ENCODE measurements around the gene MRPL4. TPM values are rescaled to one million over a fixed set of nuclear protein-coding genes. Genes with fewer than 3 reads are reported as not detected.

MRPL4 gene
- total RNA-seq, 1 experiment from 2014 or later: 99.3 TPM

DNA sequence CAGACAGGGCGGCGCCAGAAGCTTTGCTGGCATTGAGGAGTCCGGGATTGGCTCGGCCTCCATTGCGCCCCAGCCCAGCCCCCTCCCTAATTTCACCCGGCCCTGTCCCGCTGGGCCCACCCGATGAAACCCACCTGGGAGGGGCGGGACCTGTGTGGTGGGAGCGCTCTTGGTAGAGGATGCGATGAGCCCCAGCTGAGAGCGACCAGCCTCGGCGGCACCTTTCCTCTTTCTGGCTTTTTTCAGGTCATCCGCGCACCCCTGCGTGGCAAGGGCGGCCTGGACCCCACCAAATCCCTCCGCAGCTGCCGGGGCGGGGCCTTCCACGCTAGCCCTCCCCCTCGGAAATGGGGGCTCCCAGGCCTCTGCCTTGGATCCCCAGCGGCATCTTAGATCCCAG is 57.4 kb downstream of the MRPL4 start, which contains the start of gene ZGLP1:
Gene ZGLP1, minus strand, starts transcription at position 393 of the 400 bp plus-strand sequence.
- Histone ChIP-seq H3K14ac (ENCODE audit: insufficient read depth, low read length) (no peak within 1 kb of the TSS), H2BK5ac (ENCODE audit: insufficient read length, low read length) (no peak within 1 kb of the TSS), H3K23me2 (ENCODE audit: insufficient read length, low read depth, low read length, poor library complexity, severe bottlenecking) (no peaks in the 10 kb centered on the region), H2BK12ac (ENCODE audit: insufficient read length, low read depth, low read length) (no peak within 1 kb of the TSS), H2AFZ (ENCODE audit: low read length) (no peak within 1 kb of the TSS), H2BK20ac (ENCODE audit: low read depth, low read length, poor library complexity, severe bottlenecking) (no peak within 1 kb of the TSS), H3K79me1 (ENCODE audit: insufficient read depth, low read depth, low read length, poor library complexity, severe bottlenecking) (no peaks in the 10 kb centered on the region), H2BK15ac (ENCODE audit: low read depth, low read length) (no peak within 1 kb of the TSS), H3K23ac (ENCODE audit: insufficient read length, low read depth, low read length) (no peak within 1 kb of the TSS), H3K4ac (ENCODE audit: low read depth, low read length) (no peak within 1 kb of the TSS), H4K20me1 (ENCODE audit: control insufficient read depth, insufficient read depth, insufficient read length) (no peaks in the 10 kb centered on the region), H3K27me3 (ENCODE audit: insufficient read depth, low read length) (no peaks in the 10 kb centered on the region), H2BK120ac (ENCODE audit: low read depth, low read length, poor library complexity, severe bottlenecking) (no peak within 1 kb of the TSS), H3K27ac (ENCODE audit: insufficient read length, low read depth, low read length) (no peak within 1 kb of the TSS), H3K9ac (ENCODE audit: extremely low read depth, insufficient read length, low read length) (no peak within 1 kb of the TSS), H2AK5ac (ENCODE audit: insufficient read length, low read length) (no peak within 1 kb of the TSS), H3T11ph (ENCODE audit: low read length) (no peak within 1 kb of the TSS), H4K5ac (ENCODE audit: insufficient read length, low read depth, low read length) (no peak within 1 kb of the TSS), H3K9me3 (ENCODE audit: control insufficient read depth, low read depth, low read length) (no peaks in the 10 kb centered on the region), H4K91ac (ENCODE audit: insufficient read length, low read depth, low read length) (no peak within 1 kb of the TSS), H3K4me2 (ENCODE audit: insufficient read depth, insufficient read length, low read length) (no peak within 1 kb of the TSS), H3K4me1 (ENCODE audit: insufficient read depth, low read length) (no peaks in the 10 kb centered on the region), H3K79me2 (ENCODE audit: insufficient read depth, low read length) (no peaks in the 10 kb centered on the region), H4K8ac (replicated peaks; ENCODE audit: insufficient read length, low read depth, low read length) (no peak within 1 kb of the TSS), H3K18ac (ENCODE audit: insufficient read length, low read depth, low read length) (no peak within 1 kb of the TSS), H3K56ac (ENCODE audit: insufficient read length, low read depth, low read length) (no peak within 1 kb of the TSS)
- Mint-ChIP-seq H3K9me3 (no peaks in the 10 kb centered on the region), H3K27me3 (ENCODE audit: low read depth) (no peaks in the 10 kb centered on the region), H3K4me1 (peaks cover 1 to 5% of the 10 kb centered on the region in 2 experiments; a peak in 1 of 4 replicates), H3K4me3 (no peak within 1 kb of the TSS; a peak in 1 of 5 replicates), H3K27ac (no peak within 1 kb of the TSS; a peak in 1 of 7 replicates), H3K36me3 (ENCODE audit: insufficient read depth in 1 of 3, low read depth in 3 of 3) (peaks cover 0 to 16% (median 9%) of the 10 kb centered on the region in 3 experiments; a peak in 4 of 7 replicates)
- TF ChIP-seq, protein P1, sequence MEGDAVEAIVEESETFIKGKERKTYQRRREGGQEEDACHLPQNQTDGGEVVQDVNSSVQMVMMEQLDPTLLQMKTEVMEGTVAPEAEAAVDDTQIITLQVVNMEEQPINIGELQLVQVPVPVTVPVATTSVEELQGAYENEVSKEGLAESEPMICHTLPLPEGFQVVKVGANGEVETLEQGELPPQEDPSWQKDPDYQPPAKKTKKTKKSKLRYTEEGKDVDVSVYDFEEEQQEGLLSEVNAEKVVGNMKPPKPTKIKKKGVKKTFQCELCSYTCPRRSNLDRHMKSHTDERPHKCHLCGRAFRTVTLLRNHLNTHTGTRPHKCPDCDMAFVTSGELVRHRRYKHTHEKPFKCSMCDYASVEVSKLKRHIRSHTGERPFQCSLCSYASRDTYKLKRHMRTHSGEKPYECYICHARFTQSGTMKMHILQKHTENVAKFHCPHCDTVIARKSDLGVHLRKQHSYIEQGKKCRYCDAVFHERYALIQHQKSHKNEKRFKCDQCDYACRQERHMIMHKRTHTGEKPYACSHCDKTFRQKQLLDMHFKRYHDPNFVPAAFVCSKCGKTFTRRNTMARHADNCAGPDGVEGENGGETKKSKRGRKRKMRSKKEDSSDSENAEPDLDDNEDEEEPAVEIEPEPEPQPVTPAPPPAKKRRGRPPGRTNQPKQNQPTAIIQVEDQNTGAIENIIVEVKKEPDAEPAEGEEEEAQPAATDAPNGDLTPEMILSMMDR (conservative IDR thresholded peaks at IDR 0.05): no peak
- DNase-seq: no peak
- WGBS (ENCODE audit: extremely low coverage, insufficient read length, low lambda C conversion rate): no CpG with 5 or more reads among the region's 24 CpGs

Small RNAs within 50 kb of the gene (microRNA-seq; reads per million reads assigned to microRNA genes)
- gene MIR4322 (ENCODE audit: borderline microRNAs expressed): not detected

Other genes with a start within 250 kb of the MRPL4 start
- gene COL5A3, start 241.7 kb upstream of the MRPL4 start, total RNA-seq (2021): 0.70 and 0.72 TPM in 2 replicates
- gene RDH8, start 238.7 kb upstream of the MRPL4 start, total RNA-seq (2021): 0.13 TPM in 1 of 2 replicates, not detected in the other
- gene SHFL, start 165.9 kb upstream of the MRPL4 start, total RNA-seq (2021): 20.0 and 21.1 TPM in 2 replicates
- 0.18 and 0.26 TPM in 2 replicates for gene ANGPTL6, start 149.5 kb upstream of the MRPL4 start, total RNA-seq (2021)
- 150 and 157 TPM in 2 replicates for gene PPAN, start 145.9 kb upstream of the MRPL4 start, total RNA-seq (2021)
- 60.6 and 63.7 TPM in 2 replicates for gene P2RY11, start 140.5 kb upstream of the MRPL4 start, total RNA-seq (2021)
- 290 and 296 TPM in 2 replicates for gene EIF3G, start 132.3 kb upstream of the MRPL4 start, total RNA-seq (2021)
- 206 and 227 TPM in 2 replicates for gene DNMT1, start 57.3 kb upstream of the MRPL4 start, total RNA-seq (2021)
- gene S1PR2, start 20.9 kb upstream of the MRPL4 start, total RNA-seq (2021): 11.5 and 12.8 TPM in 2 replicates
- gene ICAM1, start 18.9 kb downstream of the MRPL4 start, total RNA-seq (2021): 2.1 and 2.3 TPM in 2 replicates
- 1.1 TPM in 2 replicates for gene ICAM4, start 34.7 kb downstream of the MRPL4 start, total RNA-seq (2021)
- gene ICAM5, start 37.7 kb downstream of the MRPL4 start, total RNA-seq (2021): 1.4 and 1.6 TPM in 2 replicates
- 6.9 and 7.0 TPM in 2 replicates for gene ZGLP1, start 57.6 kb downstream of the MRPL4 start, total RNA-seq (2021)
- 26.8 and 27.7 TPM in 2 replicates for gene FDX2, start 63.8 kb downstream of the MRPL4 start, total RNA-seq (2021)
- 74.7 and 75.2 TPM in 2 replicates for gene RAVER1, start 81.3 kb downstream of the MRPL4 start, total RNA-seq (2021)
- gene ICAM3, start 87.4 kb downstream of the MRPL4 start, total RNA-seq (2021): 28.3 and 29.6 TPM in 2 replicates
- 50.1 and 61.4 TPM in 2 replicates for gene TYK2, start 128.4 kb downstream of the MRPL4 start, total RNA-seq (2021)
- gene CDC37, start 151.3 kb downstream of the MRPL4 start, total RNA-seq (2021): 155 and 164 TPM in 2 replicates
- gene PDE4A, start 168.3 kb downstream of the MRPL4 start, total RNA-seq (2021): 8.5 and 8.9 TPM in 2 replicates

All from H9 (cell line).